ENCODE measurements around the gene TXNRD1.

GRCh38 chr12:104219361-104219892 is 3.8 kb downstream of the TXNRD1 start:
- no peak for TF ChIP-seq POLR2AphosphoS5 (IDR thresholded peaks at IDR 0.05; ENCODE audit: low read depth, low read length)
- TF ChIP-seq REST (IDR thresholded peaks at IDR 0.05; ENCODE audit: insufficient read depth in 1 of 2, low read depth in 2 of 2, low read length in 2 of 2), result no peak
- no peak for TF ChIP-seq SIN3A (IDR thresholded peaks at IDR 0.05; ENCODE audit: borderline replicate concordance, insufficient read depth, low read length)
- no peak for TF ChIP-seq FOXP2 (optimal IDR thresholded peaks at IDR 0.05; ENCODE audit: borderline replicate concordance, extremely low read depth, extremely low read length, insufficient read depth)

All from PFSK-1 (cell line).